IMR-90 (cell line): Measurements from ENCODE around the gene MROH7. TPM values are rescaled to one million over a fixed set of nuclear protein-coding genes. Genes with fewer than 3 reads are reported as not detected.

Source experiments
- ATAC-seq: fragments of 200-7000 bp; cut with Tn5 transposase; 2 replicates; pipeline ENCODE4 v1.9.1; 2020; ENCODE audit warnings: low read depth, mild to moderate bottlenecking, moderate library complexity
- BruUV-seq: library from RNA; stranded (reverse); fragments of 400-500 nt; replicated peaks from 2 replicates; lab custom pipeline; 2021; lab: Mats Ljungman, UMichigan
- CTCF ChIA-PET: fragments of 300-600 bp; formaldehyde crosslinking; extraction: SDS; loops from one replicate; lab custom pipeline; 2021; ENCODE audit warnings: antibody characterized with exemption; lab: Yijun Ruan, JAX
- POLR2A ChIA-PET: fragments of 300-600 bp; sonication (Branson Sonifier 250); formaldehyde crosslinking; loops from one replicate; lab custom pipeline; 2022; ENCODE audit warnings: antibody characterized with exemption; ENCODE audit not compliant: unreplicated experiment; lab: Charles Lee
- DNase-seq: peaks from one replicate; pipeline ENCODE4 v3.0.0; 2013
- H2AFZ ChIP-seq: replicated peaks from 2 replicates; pipeline ENCODE3; 2013; ENCODE audit warnings: low read length, mild to moderate bottlenecking; ENCODE audit not compliant: poor library complexity
- H2AK5ac ChIP-seq: 2 replicates; pipeline ENCODE4 v1.6.1; 2013; ENCODE audit warnings: low read depth, low read length, inconsistent platforms
- H2AK9ac ChIP-seq: replicated peaks from 2 replicates; pipeline ENCODE3; 2013; ENCODE audit warnings: mild to moderate bottlenecking, low read depth, low read length, moderate library complexity; ENCODE audit not compliant: poor library complexity
- H2BK120ac ChIP-seq: 2 replicates; pipeline ENCODE4 v1.6.1; 2013; ENCODE audit warnings: low read depth, low read length, inconsistent platforms
- H2BK15ac ChIP-seq: 3 replicates; pipeline ENCODE4 v1.6.1; 2013; ENCODE audit warnings: low read depth, low read length, inconsistent platforms
- H2BK20ac ChIP-seq: 2 replicates; pipeline ENCODE4 v1.6.1; 2013; ENCODE audit warnings: low read depth, mild to moderate bottlenecking, inconsistent platforms, low read length, moderate library complexity
- H2BK5ac ChIP-seq: 2 replicates; pipeline ENCODE4 v1.6.1; 2013; ENCODE audit warnings: mild to moderate bottlenecking, low read depth, low read length, inconsistent platforms; ENCODE audit not compliant: poor library complexity, severe bottlenecking
- H3K14ac ChIP-seq: replicated peaks from 2 replicates; pipeline ENCODE4 v1.6.1; 2013; ENCODE audit warnings: low read depth, low read length, inconsistent platforms
- H3K18ac ChIP-seq: 2 replicates; pipeline ENCODE4 v1.6.1; 2013; ENCODE audit warnings: low read depth, low read length, control low read depth
- H3K23ac ChIP-seq: 2 replicates; pipeline ENCODE4 v1.6.1; 2013; ENCODE audit warnings: low read depth, low read length, inconsistent platforms
- H3K27ac ChIP-seq: 2 replicates; pipeline ENCODE4 v1.5.1; 2013; ENCODE audit warnings: mild to moderate bottlenecking, control low read depth, low read length; ENCODE audit not compliant: insufficient read depth
- H3K27me3 ChIP-seq: 2 replicates; pipeline ENCODE4 v1.6.1; 2013; ENCODE audit warnings: low read length; ENCODE audit not compliant: control insufficient read depth, insufficient read depth
- H3K36me3 ChIP-seq: 2 replicates; pipeline ENCODE4 v1.6.1; 2013; ENCODE audit warnings: low read length, mixed read lengths; ENCODE audit not compliant: control insufficient read depth, insufficient read depth
- H3K4ac ChIP-seq: 2 replicates; pipeline ENCODE4 v1.6.1; 2013; ENCODE audit warnings: low read depth, low read length, inconsistent platforms
- H3K4me1 ChIP-seq: 2 replicates; pipeline ENCODE4 v1.6.1; 2013; ENCODE audit warnings: low read length, mixed read lengths; ENCODE audit not compliant: control insufficient read depth, insufficient read depth
- H3K4me2 ChIP-seq: 2 replicates; pipeline ENCODE4 v1.6.1; 2013; ENCODE audit warnings: low read depth, mild to moderate bottlenecking, control low read depth, low read length, moderate library complexity
- H3K4me3 ChIP-seq: 2 replicates; pipeline ENCODE4 v1.5.1; 2013; ENCODE audit warnings: low read depth, mild to moderate bottlenecking, control low read depth, low read length, moderate library complexity; ENCODE audit not compliant: insufficient read depth
- H3K56ac ChIP-seq: 2 replicates; pipeline ENCODE4 v1.6.1; 2013; ENCODE audit warnings: low read length, inconsistent platforms; ENCODE audit not compliant: insufficient read depth; ENCODE audit errors: extremely low read depth
- H3K79me1 ChIP-seq, 2 experiments: 2 replicates each; pipeline ENCODE4 v1.6.1; 2013; ENCODE audit warnings: low read length in 2 of 2, inconsistent platforms in 1 of 2, low read depth in 1 of 2
- H3K9ac ChIP-seq: 2 replicates; pipeline ENCODE4 v1.6.1; 2013; ENCODE audit warnings: low read depth, low read length, control low read depth
- H3K9me1 ChIP-seq: 2 replicates; pipeline ENCODE4 v1.6.1; 2013; ENCODE audit warnings: low read length, inconsistent platforms; ENCODE audit not compliant: insufficient read depth
- H3K9me3 ChIP-seq: 2 replicates; pipeline ENCODE4 v1.6.1; 2013; ENCODE audit warnings: low read length; ENCODE audit not compliant: control insufficient read depth, insufficient read depth
- H4K20me1 ChIP-seq: 2 replicates; pipeline ENCODE4 v1.6.1; 2013; ENCODE audit warnings: low read length, inconsistent platforms; ENCODE audit not compliant: insufficient read depth
- H4K5ac ChIP-seq: 2 replicates; pipeline ENCODE4 v1.6.1; 2013; ENCODE audit warnings: mild to moderate bottlenecking, low read depth, low read length, control low read depth
- H4K8ac ChIP-seq, 2 experiments: 2 replicates each; pipeline ENCODE4 v1.6.1; 2013; ENCODE audit warnings: low read depth in 2 of 2, low read length in 2 of 2, control low read depth in 1 of 2, inconsistent platforms in 1 of 2
- H4K91ac ChIP-seq: 2 replicates; pipeline ENCODE4 v1.6.1; 2013; ENCODE audit warnings: low read depth, low read length, inconsistent platforms; ENCODE audit not compliant: insufficient read depth
- BHLHE40 ChIP-seq: fragments of 150-350 bp; IDR thresholded peaks from 2 replicates; pipeline ENCODE4 v1.6.1; 2016; ENCODE audit warnings: mild to moderate bottlenecking, low read depth, low read length
- CEBPB ChIP-seq: IDR thresholded peaks from 2 replicates; pipeline ENCODE4 v1.6.1; 2012; ENCODE audit warnings: low read depth, low read length, improper control_type of control experiment
- CHD1 ChIP-seq: IDR thresholded peaks from 2 replicates; pipeline ENCODE4 v1.6.1; 2012; ENCODE audit warnings: low read depth, low read length, improper control_type of control experiment
- CTCF ChIP-seq: conservative IDR thresholded peaks from 2 replicates; pipeline ENCODE4 v1.5.1; 2012; ENCODE audit warnings: mild to moderate bottlenecking, low read depth, low read length, improper control_type of control experiment
- ELK1 ChIP-seq: fragments of 150-350 bp; IDR thresholded peaks from 2 replicates; pipeline ENCODE4 v1.6.1; 2016; ENCODE audit warnings: low read depth, mild to moderate bottlenecking, low read length, moderate library complexity, borderline replicate concordance
- MAZ ChIP-seq: IDR thresholded peaks from 2 replicates; pipeline ENCODE4 v1.6.1; 2012; ENCODE audit warnings: low read depth, mild to moderate bottlenecking, low read length, improper control_type of control experiment, moderate library complexity, borderline replicate concordance
- MXI1 ChIP-seq: IDR thresholded peaks from 2 replicates; pipeline ENCODE4 v1.6.1; 2012; ENCODE audit warnings: low read depth, mild to moderate bottlenecking, low read length, moderate library complexity, borderline replicate concordance
- NFE2L2 ChIP-seq: fragments of 150-350 bp; IDR thresholded peaks from 2 replicates; pipeline ENCODE4 v1.6.1; 2016; ENCODE audit warnings: low read depth, mild to moderate bottlenecking, low read length
- POLR2A ChIP-seq: IDR thresholded peaks from 2 replicates; pipeline ENCODE4 v1.6.1; 2012; ENCODE audit warnings: mild to moderate bottlenecking, low read depth, low read length
- RAD21 ChIP-seq: IDR thresholded peaks from 2 replicates; pipeline ENCODE4 v1.6.1; 2012; ENCODE audit warnings: low read length, improper control_type of control experiment
- RFX5 ChIP-seq: IDR thresholded peaks from 2 replicates; pipeline ENCODE4 v1.8.0; 2012; ENCODE audit warnings: low read depth, mild to moderate bottlenecking, low read length, moderate library complexity
- USF2 ChIP-seq: fragments of 150-350 bp; IDR thresholded peaks from 2 replicates; pipeline ENCODE4 v1.6.1; 2017; ENCODE audit warnings: mild to moderate bottlenecking, antibody characterized with exemption, low read length, low read depth
- WGBS, 2 experiments: methylation state at CpG; one replicate each; pipeline versions ENCODE4 v1.1.5 to v1.1.7; 2013; ENCODE audit warnings: missing lambda C conversion rate in 2 of 2; ENCODE audit not compliant: insufficient read length in 1 of 2; ENCODE audit errors: extremely low coverage in 2 of 2; 5-methylcytosine and 5-hydroxymethylcytosine counted together
- dilution Hi-C: fragments of 300-500 bp; cut with HindIII; formaldehyde crosslinking; loops from one replicate; pipeline ENCODE4 v1.14.3; 2018; ENCODE audit warnings: low sequenced_read_pairs; ENCODE audit not compliant: unreplicated experiment
- in situ Hi-C: fragments of 300-500 bp; cut with MboI; formaldehyde crosslinking; loops from 3 replicates; pipeline ENCODE4 v1.14.3; 2019; ENCODE audit warnings: low sequenced_read_pairs, inconsistent platforms, mixed read lengths
- intact Hi-C: fragments of 100-400 bp; cut with micrococcal nuclease; formaldehyde crosslinking; loops from 2 replicates; pipeline ENCODE4 v1.10.0; 2022
- polyA plus RNA-seq, 3 experiments: library from polyadenylated mRNA; depleted of rRNA; stranded (reverse); fragments of >200 nt; gene quantifications; 2 replicates each; pipeline ENCODE4 v1.2.3, GENCODE V29; 2012; ENCODE audit warnings: low replicate concordance in 1 of 3
- total RNA-seq: library from RNA; depleted of rRNA; stranded (reverse); fragments of >200 nt; gene quantifications from 2 replicates; pipeline ENCODE4 v1.2.3, GENCODE V29; 2012

The MROH7 gene
- total and polyA plus RNA-seq, 2 of the 4 experiments (the other 2 are of a cell fraction): not detected

GRCh38 chr1:54741531-54741930, 99.9 kb downstream of the MROH7 start:
- ATAC-seq (no peak), DNase-seq (no peak)
- dilution Hi-C loops: no loop called here
- no peaks in the 10 kb centered on the region for H3K9me1 ChIP-seq
- H2AK5ac ChIP-seq: no peak overlapping the region
- no peak for TF ChIP-seq MAZ
- no peak for TF ChIP-seq RAD21
- TF ChIP-seq BHLHE40: no peak
- no peak for TF ChIP-seq USF2
- TF ChIP-seq MXI1: no peak
- no peak for TF ChIP-seq CHD1
- no peak for TF ChIP-seq CTCF
- TF ChIP-seq RFX5: no peak
- TF ChIP-seq CEBPB: no peak
- no peak for TF ChIP-seq NFE2L2
- TF ChIP-seq ELK1: no peak
- TF ChIP-seq POLR2A: no peak
- CTCF ChIA-PET: no interaction called here
- no peak overlapping the region for H4K91ac ChIP-seq
- no peak overlapping the region for H3K27ac ChIP-seq
- in situ Hi-C loops: no loop called here
- no peak overlapping the region for H3K56ac ChIP-seq
- H3K4ac ChIP-seq: no peak overlapping the region
- intact Hi-C loops: no loop called here
- WGBS, 2 experiments: no CpG with 5 or more reads among the region's 4 CpGs
- H2BK15ac ChIP-seq: no peak overlapping the region
- H2BK5ac ChIP-seq: no peak overlapping the region
- H3K18ac ChIP-seq: no peak overlapping the region
- H2BK120ac ChIP-seq: no peak overlapping the region
- H3K14ac ChIP-seq: no peak overlapping the region
- H4K5ac ChIP-seq: no peak overlapping the region
- H3K23ac ChIP-seq: no peak overlapping the region
- H3K9ac ChIP-seq: no peak overlapping the region
- H3K79me1 ChIP-seq: 0 out of 4 replicates have a peak, but pooled peaks cover 0 to 8% of the 10 kb centered on the region in 2 experiments
- H3K36me3 ChIP-seq: peaks cover 42% of the 10 kb centered on the region
- H2AFZ ChIP-seq: no peak overlapping the region
- no peak overlapping the region for H4K8ac ChIP-seq
- H2BK20ac ChIP-seq: no peak overlapping the region
- H3K4me2 ChIP-seq: no peak overlapping the region
- no peaks in the 10 kb centered on the region for H3K27me3 ChIP-seq
- BruUV-seq: TSS peak; percentile 85
- 0 out of 2 replicates have a peak, but pooled peaks cover 3% of the 10 kb centered on the region for H4K20me1 ChIP-seq
- no peak overlapping the region for H3K4me3 ChIP-seq
- no peak overlapping the region for H2AK9ac ChIP-seq
- POLR2A ChIA-PET: no interaction called here
- H3K9me3 ChIP-seq: no peaks in the 10 kb centered on the region
- H3K4me1 ChIP-seq: no peaks in the 10 kb centered on the region; the same call in 1 of the 2 replicates
